HepG2 (cell line): ENCODE data around the gene STX4. TPM values are rescaled to one million over a fixed set of nuclear protein-coding genes. Genes with fewer than 3 reads are reported as not detected.

Source experiments
- AFF4 ChIP-seq: sonication (generic); formaldehyde crosslinking; IDR thresholded peaks from 2 replicates; pipeline ENCODE4 v1.4.0; 2020; ENCODE audit warnings: missing genetic modification reagents
- ATF5 ChIP-seq: sonication (generic); formaldehyde crosslinking; IDR thresholded peaks from 2 replicates; pipeline ENCODE4 v1.4.0; 2020; ENCODE audit warnings: mild to moderate bottlenecking, low read depth, missing genetic modification reagents
- NFE2 ChIP-seq: sonication (generic); formaldehyde crosslinking; IDR thresholded peaks from 2 replicates; pipeline ENCODE4 v1.4.0; 2020; ENCODE audit warnings: missing genetic modification reagents
- RFX1 ChIP-seq: fragments of 450-650 bp; IDR thresholded peaks from 2 replicates; pipeline ENCODE4 v1.6.1; 2017
- TIGD3 ChIP-seq: sonication (generic); formaldehyde crosslinking; IDR thresholded peaks from 2 replicates; pipeline ENCODE4 v1.5.1; 2020; ENCODE audit warnings: mild to moderate bottlenecking, missing genetic modification reagents, borderline replicate concordance
- ZFAT ChIP-seq: sonication (generic); formaldehyde crosslinking; conservative IDR thresholded peaks from 2 replicates; pipeline ENCODE4 v1.8.1; 2023; ENCODE audit warnings: missing genetic modification reagents, inconsistent platforms
- ZNF503 ChIP-seq: sonication (generic); formaldehyde crosslinking; IDR thresholded peaks from 2 replicates; pipeline ENCODE4 v1.4.0; 2020; ENCODE audit warnings: missing genetic modification reagents
- ZNF781 ChIP-seq: sonication (generic); formaldehyde crosslinking; IDR thresholded peaks from 2 replicates; pipeline ENCODE4 v1.5.1; 2020; ENCODE audit warnings: borderline replicate concordance, mild to moderate bottlenecking, missing genetic modification reagents; ENCODE audit errors: not compliant biosample characterization
- ZNF891 ChIP-seq: sonication (generic); formaldehyde crosslinking; IDR thresholded peaks from 2 replicates; pipeline ENCODE4 v1.5.0; 2020; ENCODE audit warnings: mild to moderate bottlenecking, missing genetic modification reagents
- polyA plus RNA-seq, 8 experiments: library from polyadenylated mRNA; depleted of rRNA in 3 of 8; stranded (reverse) in 7 of 8; unstranded in 1 of 8; fragments of >200 nt; fragmentation: Illumina TruSeq in 4 of 8; extraction: Trizol in 4 of 8; gene quantifications; 2 replicates each; pipeline versions ENCODE4 v1.2.1 to v1.2.3, GENCODE V29; 2011 to 2016; ENCODE audit warnings: low read depth in 4 of 8, missing spikeins in 1 of 8, mixed read lengths in 1 of 8; ENCODE audit not compliant: insufficient read depth in 1 of 8
- total RNA-seq, 5 experiments: library from RNA; depleted of rRNA; stranded (reverse); fragments of >200 nt; fragmentation: Illumina TruSeq; extraction: Trizol; gene quantifications; 2 replicates each; pipeline ENCODE4 v1.2.3, GENCODE V29; 2016; ENCODE audit warnings: low read depth in 1 of 5

The STX4 gene
- total and polyA plus RNA-seq, 2 of the 13 experiments (the other 11 are each of a cell fraction or from before 2014, with no cell fraction given): 29.2 to 34.6 TPM

- no peak for TF ChIP-seq AFF4 (CRISPR knock-in tag)
- TF ChIP-seq RFX1: no peak
- TF ChIP-seq ZNF781 (CRISPR knock-in tag): peak; percentile 93
- 0 out of 2 replicates have a peak, but pooled peaks have one; percentile 18 for TF ChIP-seq ATF5 (CRISPR knock-in tag)
- TF ChIP-seq TIGD3 (CRISPR knock-in tag): 0 out of 2 replicates have a peak, but pooled peaks have one; percentile 22
- peak; percentile 90; the same call in 1 of the 2 replicates for TF ChIP-seq ZNF891 (CRISPR knock-in tag)
- TF ChIP-seq ZNF503 (CRISPR knock-in tag): peak; percentile 57; the same call in 1 of the 2 replicates
- no peak for TF ChIP-seq ZFAT (CRISPR knock-in tag)
- TF ChIP-seq NFE2 (CRISPR knock-in tag): no peak
Observed at GRCh38 chr16:31032736-31033708, at the start of gene STX4 (continued).
